Gastrocnemius medialis (tissue), 4 donors: ENCODE data around the gene PRRC2B. TPM values are rescaled to one million over a fixed set of nuclear protein-coding genes. Genes with fewer than 3 reads are reported as not detected.

Experiments
- ATAC-seq, 2 donors: fragments of 150-250 bp; one replicate each; pipeline ENCODE4 v1.9.1; 2016
- DNase-seq, 2 donors: peaks; one replicate each; pipeline ENCODE4 v3.0.0-alpha.2; 2019
- H3K27ac ChIP-seq, 4 donors: fragments of 200-600 bp; sonication (generic); 1 replicate in 1 of 4; 2 replicates in 3 of 4; pipeline ENCODE4 v1.5.1; 2016 to 2018; ENCODE audit warnings: mild to moderate bottlenecking in 2 of 4, moderate library complexity in 1 of 4
- H3K27me3 ChIP-seq, 3 donors: fragments of 200-600 bp; sonication (generic) in 2 of 3; 1 replicate in 1 of 3; 2 replicates in 2 of 3; pipeline versions ENCODE4 v1.5.1 to v1.6.0; 2016 to 2019; ENCODE audit warnings: mild to moderate bottlenecking in 1 of 3, moderate library complexity in 1 of 3
- H3K36me3 ChIP-seq, 2 donors: fragments of 200-600 bp; sonication (generic) in 1 of 2; one replicate each; pipeline ENCODE4 v1.5.1; 2017 to 2018
- H3K4me1 ChIP-seq, 2 donors: fragments of 200-600 bp; sonication (generic) in 1 of 2; one replicate each; pipeline ENCODE4 v1.5.1; 2016 to 2017; ENCODE audit warnings: mild to moderate bottlenecking in 2 of 2
- H3K4me3 ChIP-seq, 4 donors: fragments of 200-600 bp; sonication (generic) in 3 of 4; 1 replicate in 1 of 4; 2 replicates in 3 of 4; pipeline ENCODE4 v1.5.1; 2016 to 2019; ENCODE audit warnings: mild to moderate bottlenecking in 2 of 4
- H3K9me3 ChIP-seq, 3 donors: fragments of 200-600 bp; sonication (generic) in 2 of 3; 1 replicate in 1 of 3; 2 replicates in 2 of 3; pipeline ENCODE4 v1.5.1; 2016 to 2019
- POLR2A ChIP-seq, 2 donors: fragments of 450-650 bp; IDR thresholded peaks; one replicate each; pipeline ENCODE4 v1.6.1; 2017; ENCODE audit warnings: antibody characterized with exemption in 2 of 2, mild to moderate bottlenecking in 2 of 2, moderate library complexity in 2 of 2
- in situ Hi-C, 4 donors: fragments of 200-750 bp; cut with MboI; loops; one replicate each; pipeline versions ENCODE4 v1.15.0 to v1.8.0; 2017; ENCODE audit warnings: low sequenced_read_pairs in 4 of 4
- intact Hi-C: fragments of 100-400 bp; cut with DNase I; formaldehyde crosslinking; loops from one replicate; pipeline ENCODE4 v1.15.1; 2023; ENCODE audit warnings: low total_unique reads
- total RNA-seq, 4 donors: library from RNA; depleted of rRNA; stranded (reverse); fragments of >200 nt; gene quantifications; one replicate each; pipeline versions ENCODE4 v1.1.0 to v1.2.3, GENCODE V29; 2016
- TF ChIP-seq, protein P1 (sequence below), 5 experiments: fragments of 450-650 bp in 3 of 5; fragments of 200-600 bp in 2 of 5; sonication (generic) in 2 of 5; IDR thresholded peaks in 4 of 5; conservative IDR thresholded peaks in 1 of 5; 1 replicate in 4 of 5; 2 replicates in 1 of 5; pipeline ENCODE4 v1.5.1; 2016 to 2019; ENCODE audit warnings: antibody characterized with exemption in 5 of 5, mild to moderate bottlenecking in 3 of 5, moderate library complexity in 3 of 5

The PRRC2B gene
- total RNA-seq, 4 donors from 2014 or later, result 29.9 to 41.6 (median 37.2) TPM

DNA sequence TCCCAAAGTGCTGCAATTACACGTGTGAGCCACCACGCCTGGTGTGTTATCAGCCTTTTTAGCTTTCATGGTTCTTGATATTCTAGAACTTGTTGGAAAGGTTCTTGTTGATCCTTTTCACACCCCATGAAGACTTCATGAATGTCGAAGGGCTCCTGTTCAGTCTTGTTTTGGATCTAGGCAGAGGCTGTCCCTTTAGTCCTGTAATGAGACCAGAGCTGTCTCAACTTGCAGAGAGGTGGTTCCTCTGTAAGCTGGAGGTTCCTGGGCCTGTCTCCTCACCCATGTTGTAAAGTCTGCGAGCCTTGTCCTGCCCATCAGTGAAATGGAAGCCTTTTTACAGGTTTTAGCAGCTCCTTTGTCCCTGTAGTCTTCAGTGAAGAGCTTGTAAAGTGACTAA, 38.2 kb downstream of the PRRC2B start:
- ATAC-seq (no peak), DNase-seq (no peak)
- Histone ChIP-seq H3K9me3 (no peaks in the 10 kb centered on the region), H3K4me1 (peaks cover 11 to 23% of the 10 kb centered on the region in 2 donors), H3K27me3 (no peaks in the 10 kb centered on the region), H3K36me3 (peaks cover 0 to 49% of the 10 kb centered on the region in 2 donors), H3K27ac (no peak overlapping the region), H3K4me3 (no peak overlapping the region)
- intact Hi-C loops, result no loop called here
- in situ Hi-C loops, result no loop called here
- TF ChIP-seq, protein P1, sequence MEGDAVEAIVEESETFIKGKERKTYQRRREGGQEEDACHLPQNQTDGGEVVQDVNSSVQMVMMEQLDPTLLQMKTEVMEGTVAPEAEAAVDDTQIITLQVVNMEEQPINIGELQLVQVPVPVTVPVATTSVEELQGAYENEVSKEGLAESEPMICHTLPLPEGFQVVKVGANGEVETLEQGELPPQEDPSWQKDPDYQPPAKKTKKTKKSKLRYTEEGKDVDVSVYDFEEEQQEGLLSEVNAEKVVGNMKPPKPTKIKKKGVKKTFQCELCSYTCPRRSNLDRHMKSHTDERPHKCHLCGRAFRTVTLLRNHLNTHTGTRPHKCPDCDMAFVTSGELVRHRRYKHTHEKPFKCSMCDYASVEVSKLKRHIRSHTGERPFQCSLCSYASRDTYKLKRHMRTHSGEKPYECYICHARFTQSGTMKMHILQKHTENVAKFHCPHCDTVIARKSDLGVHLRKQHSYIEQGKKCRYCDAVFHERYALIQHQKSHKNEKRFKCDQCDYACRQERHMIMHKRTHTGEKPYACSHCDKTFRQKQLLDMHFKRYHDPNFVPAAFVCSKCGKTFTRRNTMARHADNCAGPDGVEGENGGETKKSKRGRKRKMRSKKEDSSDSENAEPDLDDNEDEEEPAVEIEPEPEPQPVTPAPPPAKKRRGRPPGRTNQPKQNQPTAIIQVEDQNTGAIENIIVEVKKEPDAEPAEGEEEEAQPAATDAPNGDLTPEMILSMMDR (IDR thresholded peaks at IDR 0.05 in 4 of 5, conservative IDR thresholded peaks at IDR 0.05 in 1 of 5), result no peak
- TF ChIP-seq POLR2A (IDR thresholded peaks at IDR 0.05), result no peak

GRCh38 chr9:131432597-131433301, 38.9 kb downstream of the PRRC2B start:
- in situ Hi-C loops (no loop called here), intact Hi-C loops (no loop called here)
- ATAC-seq (peak in 1 of 2 donors; percentile 25), DNase-seq (no peak)
- H3K4me3 ChIP-seq, result no peak overlapping the region
- H3K9me3 ChIP-seq, result no peaks in the 10 kb centered on the region
- TF ChIP-seq POLR2A (IDR thresholded peaks at IDR 0.05), result no peak
- TF ChIP-seq, protein P1 (IDR thresholded peaks at IDR 0.05 in 4 of 5, conservative IDR thresholded peaks at IDR 0.05 in 1 of 5), result no peak
- H3K36me3 ChIP-seq, result peaks cover 0 to 56% of the 10 kb centered on the region in 2 donors
- H3K27me3 ChIP-seq, result no peaks in the 10 kb centered on the region
- no peak overlapping the region for H3K27ac ChIP-seq
- H3K4me1 ChIP-seq, result peaks cover 11 to 23% of the 10 kb centered on the region in 2 donors

GRCh38 chr9:131433302-131433854, 39.5 kb downstream of the PRRC2B start:
- Histone ChIP-seq H3K27ac (no peak overlapping the region), H3K9me3 (no peaks in the 10 kb centered on the region), H3K4me1 (peaks cover 11 to 23% of the 10 kb centered on the region in 2 donors), H3K27me3 (no peaks in the 10 kb centered on the region), H3K36me3 (peaks cover 0 to 62% of the 10 kb centered on the region in 2 donors), H3K4me3 (no peak overlapping the region)
- no peak for ATAC-seq
- TF ChIP-seq, protein P1 (IDR thresholded peaks at IDR 0.05 in 4 of 5, conservative IDR thresholded peaks at IDR 0.05 in 1 of 5), result no peak
- no peak for TF ChIP-seq POLR2A (IDR thresholded peaks at IDR 0.05)
- intact Hi-C loops (no loop called here), in situ Hi-C loops (no loop called here)
- no peak for DNase-seq

DNA sequence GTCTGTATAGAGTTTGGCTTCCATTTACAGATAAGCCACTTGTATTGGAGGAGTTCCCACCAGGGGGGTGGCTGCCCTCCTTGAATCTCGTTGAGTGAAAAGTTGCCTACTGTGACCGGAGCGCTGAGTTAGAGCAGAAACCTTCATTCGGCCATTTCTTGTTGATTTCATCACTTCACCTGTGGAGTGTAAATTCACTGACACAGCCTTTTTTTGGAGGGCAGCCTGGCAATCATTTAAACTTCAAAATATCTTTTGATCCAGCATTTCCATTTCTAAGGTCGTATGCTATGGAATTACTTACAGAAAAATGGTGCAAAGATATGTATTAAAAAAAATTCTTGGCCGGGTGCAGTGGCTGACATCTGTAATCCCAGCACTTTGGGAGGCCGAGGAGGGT, 40.8 kb downstream of the PRRC2B start:
- H3K4me1 ChIP-seq, result peaks cover 3 to 13% of the 10 kb centered on the region in 2 donors

More for the DNA sequence above, 40.8 kb downstream of the PRRC2B start:
- ATAC-seq, result no peak
- Histone ChIP-seq H3K27ac (no peak overlapping the region), H3K27me3 (no peaks in the 10 kb centered on the region), H3K4me3 (no peak overlapping the region), H3K9me3 (no peaks in the 10 kb centered on the region), H3K36me3 (peaks cover 0 to 75% of the 10 kb centered on the region in 2 donors)
- in situ Hi-C loops (no loop called here), intact Hi-C loops (no loop called here)
- DNase-seq, result no peak
- TF ChIP-seq, protein P1 (IDR thresholded peaks at IDR 0.05 in 4 of 5, conservative IDR thresholded peaks at IDR 0.05 in 1 of 5), result no peak
- TF ChIP-seq POLR2A (IDR thresholded peaks at IDR 0.05), result no peak
